ENCODE results near the gene SLC6A20. TPM values are rescaled to one million over a fixed set of nuclear protein-coding genes. Genes with fewer than 3 reads are reported as not detected.
"Not testable (repeated sequence)": the region's sequence is repeated elsewhere in the genome, so short reads cannot be mapped to it uniquely, and the experiment has no call there.

Gene SLC6A20
- total RNA-seq, 1 experiment from 2014 or later = not detected

- DNase-seq (ENCODE audit: low read depth) = no peak
These were observed 37.5 kb downstream of the SLC6A20 start for GRCh38 chr3:45758871-45759270.

GRCh38 chr3:45757141-45757540 is 39.2 kb downstream of the SLC6A20 start:
- DNase-seq (ENCODE audit: low read depth) = not testable (repeated sequence)

GRCh38 chr3:45756055-45756454 is 40.3 kb downstream of the SLC6A20 start:
- no peak for DNase-seq (ENCODE audit: low read depth)

- no peak for DNase-seq (ENCODE audit: low read depth)
These were observed 41.9 kb downstream of the SLC6A20 start for GRCh38 chr3:45754461-45754860.

GRCh38 chr3:45753095-45753494 is 43.2 kb downstream of the SLC6A20 start:
- DNase-seq (ENCODE audit: low read depth) = no peak

GRCh38 chr3:45751537-45752242 is 44.6 kb downstream of the SLC6A20 start:
- no peak for DNase-seq (ENCODE audit: low read depth)

GRCh38 chr3:45749880-45750279 is 46.5 kb downstream of the SLC6A20 start:
- DNase-seq (ENCODE audit: low read depth) = no peak

- DNase-seq (ENCODE audit: low read depth) = not testable (repeated sequence)
These were observed 47.2 kb downstream of the SLC6A20 start for GRCh38 chr3:45749036-45749600.

GRCh38 chr3:45748068-45748467 is 48.3 kb downstream of the SLC6A20 start:
- DNase-seq (ENCODE audit: low read depth) = no peak

GRCh38 chr3:45746777-45747622 is 49.3 kb downstream of the SLC6A20 start:
- no peak for DNase-seq (ENCODE audit: low read depth)

- no peak for DNase-seq (ENCODE audit: low read depth)
These were observed 50.1 kb downstream of the SLC6A20 start for GRCh38 chr3:45746165-45746776.

GRCh38 chr3:45742461-45743089 is 53.8 kb downstream of the SLC6A20 start:
- no peak for DNase-seq (ENCODE audit: low read depth)

GRCh38 chr3:45741742-45742460 is 54.4 kb downstream of the SLC6A20 start:
- no peak for DNase-seq (ENCODE audit: low read depth)

GRCh38 chr3:45741247-45741646 is 55.1 kb downstream of the SLC6A20 start:
- no peak for DNase-seq (ENCODE audit: low read depth)

GRCh38 chr3:45739991-45740390 is 56.3 kb downstream of the SLC6A20 start:
- DNase-seq (ENCODE audit: low read depth) = no peak

- no peak for DNase-seq (ENCODE audit: low read depth)
These were observed 59.1 kb downstream of the SLC6A20 start for GRCh38 chr3:45737234-45737633.

- no peak for DNase-seq (ENCODE audit: low read depth)
These were observed 59.6 kb downstream of the SLC6A20 start for GRCh38 chr3:45736707-45737106.

- no peak for DNase-seq (ENCODE audit: low read depth)
These were observed 65.8 kb downstream of the SLC6A20 start for GRCh38 chr3:45730409-45731154.

GRCh38 chr3:45729614-45730013 is 66.7 kb downstream of the SLC6A20 start:
- DNase-seq (ENCODE audit: low read depth) = no peak

- DNase-seq (ENCODE audit: low read depth) = no peak
These were observed 71.4 kb downstream of the SLC6A20 start for GRCh38 chr3:45724911-45725310.
